Kidney (tissue), 14 donors: ENCODE results near the gene MYCN. TPM values are rescaled to one million over a fixed set of nuclear protein-coding genes. Genes with fewer than 3 reads are reported as not detected.

Experiments used
- DNase-seq, 5 donors: peaks; one replicate each; pipeline ENCODE4 v3.0.0-alpha.2; 2013 to 2020
- FAIRE-seq: peaks from 2 replicates; lab custom pipeline; 2012; peaks lifted over from hg19 to GRCh38; lab: Jason Lieb, UNC
- H3K27ac ChIP-seq, 2 donors: one replicate each; pipeline ENCODE4 v1.7.0; 2013; ENCODE audit warnings: low read depth in 2 of 2, low read length in 2 of 2, inconsistent platforms in 1 of 2
- H3K27me3 ChIP-seq: one replicate; pipeline ENCODE4 v1.7.1; 2013; ENCODE audit warnings: low read length, inconsistent platforms; ENCODE audit not compliant: control insufficient read depth, insufficient read depth
- H3K36me3 ChIP-seq, 3 donors: one replicate each; pipeline versions ENCODE4 v1.7.0 to v1.7.1; 2013; ENCODE audit warnings: low read length in 3 of 3, control low read depth in 1 of 3, inconsistent platforms in 1 of 3; ENCODE audit not compliant: insufficient read depth in 3 of 3, control insufficient read depth in 2 of 3
- H3K4me1 ChIP-seq, 3 donors: one replicate each; pipeline versions ENCODE4 v1.7.0 to v1.7.1; 2013; ENCODE audit warnings: low read length in 3 of 3, inconsistent platforms in 1 of 3, low read depth in 1 of 3; ENCODE audit not compliant: control insufficient read depth in 2 of 3, insufficient read depth in 2 of 3
- H3K4me3 ChIP-seq, 3 donors: one replicate each; pipeline versions ENCODE4 v1.7.0 to v1.8.1; 2013; ENCODE audit warnings: low read length in 3 of 3, control low read depth in 1 of 3, inconsistent platforms in 1 of 3
- H3K9ac ChIP-seq, 3 donors: one replicate each; pipeline versions ENCODE4 v1.7.0 to v1.7.1; 2013; ENCODE audit warnings: low read length in 3 of 3, control low read depth in 1 of 3, inconsistent platforms in 1 of 3
- H3K9me3 ChIP-seq, 3 donors: one replicate each; pipeline versions ENCODE4 v1.7.0 to v1.7.1; 2013; ENCODE audit warnings: low read length in 3 of 3, control low read depth in 1 of 3, inconsistent platforms in 1 of 3; ENCODE audit not compliant: control insufficient read depth in 2 of 3, insufficient read depth in 1 of 3
- intact Hi-C: fragments of 100-400 bp; cut with DNase I; formaldehyde crosslinking; loops from one replicate; pipeline ENCODE4 v1.11.1; 2022
- polyA plus RNA-seq: library from polyadenylated mRNA; stranded (reverse); fragments of 350-450 nt; fragmentation: Illumina TruSeq; extraction: RNeasy Lipid Tissue Mini Kit (QIAGEN cat#74804); gene quantifications from one replicate; pipeline ENCODE4 v1.2.3, GENCODE V29; 2014; ENCODE audit warnings: low read depth, low replicate concordance; ENCODE audit not compliant: insufficient read depth
- total RNA-seq: library from RNA; stranded (reverse); fragmentation: NEBNext Ultra II Directional; extraction: Animal tissue kit (Norgen Biotek cat#: 25700); gene quantifications from one replicate; pipeline ENCODE4 v1.2.1, GENCODE V29; 2021
- TF ChIP-seq, protein P1 (sequence below): IDR thresholded peaks from 3 replicates; pipeline ENCODE4 v1.5.1; 2012; ENCODE audit warnings: mild to moderate bottlenecking, moderate library complexity, borderline replicate concordance; ENCODE audit not compliant: insufficient read depth; ENCODE audit errors: extremely low read depth
- donor health status: control.
- donor health status: control.
- donor health status: control.
- donor health status: control.
- donor health status: control.
- donor health status: DM: yes; HTN: yes; CAD: no.
- donor health status: Normal renal cell carcinoma (clear cell type).

The MYCN gene
- total and polyA plus RNA-seq, 2 donors from 2014 or later = 1.7 to 2.2 TPM

GRCh38 chr2:15934291-15934945 is 5.9 kb upstream of the MYCN start:
- H3K27ac ChIP-seq = no peak overlapping the region
- no peak for FAIRE-seq
- DNase-seq = no peak
- no peaks in the 10 kb centered on the region for H3K9me3 ChIP-seq
- TF ChIP-seq, protein P1, sequence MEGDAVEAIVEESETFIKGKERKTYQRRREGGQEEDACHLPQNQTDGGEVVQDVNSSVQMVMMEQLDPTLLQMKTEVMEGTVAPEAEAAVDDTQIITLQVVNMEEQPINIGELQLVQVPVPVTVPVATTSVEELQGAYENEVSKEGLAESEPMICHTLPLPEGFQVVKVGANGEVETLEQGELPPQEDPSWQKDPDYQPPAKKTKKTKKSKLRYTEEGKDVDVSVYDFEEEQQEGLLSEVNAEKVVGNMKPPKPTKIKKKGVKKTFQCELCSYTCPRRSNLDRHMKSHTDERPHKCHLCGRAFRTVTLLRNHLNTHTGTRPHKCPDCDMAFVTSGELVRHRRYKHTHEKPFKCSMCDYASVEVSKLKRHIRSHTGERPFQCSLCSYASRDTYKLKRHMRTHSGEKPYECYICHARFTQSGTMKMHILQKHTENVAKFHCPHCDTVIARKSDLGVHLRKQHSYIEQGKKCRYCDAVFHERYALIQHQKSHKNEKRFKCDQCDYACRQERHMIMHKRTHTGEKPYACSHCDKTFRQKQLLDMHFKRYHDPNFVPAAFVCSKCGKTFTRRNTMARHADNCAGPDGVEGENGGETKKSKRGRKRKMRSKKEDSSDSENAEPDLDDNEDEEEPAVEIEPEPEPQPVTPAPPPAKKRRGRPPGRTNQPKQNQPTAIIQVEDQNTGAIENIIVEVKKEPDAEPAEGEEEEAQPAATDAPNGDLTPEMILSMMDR = no peak
- H3K4me3 ChIP-seq = no peak overlapping the region
- intact Hi-C loops = no loop called here
- H3K36me3 ChIP-seq = no peaks in the 10 kb centered on the region
- no peak overlapping the region for H3K9ac ChIP-seq
- H3K27me3 ChIP-seq = no peaks in the 10 kb centered on the region
- peaks cover 0 to 2% (median 0%) of the 10 kb centered on the region in 3 donors for H3K4me1 ChIP-seq

GRCh38 chr2:15935189-15935588 is 5.2 kb upstream of the MYCN start:
- TF ChIP-seq, protein P1 = no peak
- DNase-seq = no peak
- intact Hi-C loops = no loop called here
- FAIRE-seq = no peak
- Histone ChIP-seq H3K9me3 (no peaks in the 10 kb centered on the region), H3K9ac (no peak overlapping the region), H3K27me3 (no peaks in the 10 kb centered on the region), H3K4me3 (no peak overlapping the region), H3K27ac (no peak overlapping the region), H3K4me1 (peaks cover 0 to 6% (median 0%) of the 10 kb centered on the region in 3 donors), H3K36me3 (no peaks in the 10 kb centered on the region)

- TF ChIP-seq, protein P1 = no peak
- no peak overlapping the region for H3K9ac ChIP-seq
- H3K36me3 ChIP-seq = no peaks in the 10 kb centered on the region
- no peaks in the 10 kb centered on the region for H3K9me3 ChIP-seq
- peaks cover 0 to 6% (median 0%) of the 10 kb centered on the region in 3 donors for H3K4me1 ChIP-seq
- no peaks in the 10 kb centered on the region for H3K27me3 ChIP-seq
- FAIRE-seq = no peak
- H3K27ac ChIP-seq = no peak overlapping the region
- intact Hi-C loops = no loop called here
- no peak overlapping the region for H3K4me3 ChIP-seq
- no peak for DNase-seq
Measured at GRCh38 chr2:15935675-15936074, 4.7 kb upstream of the MYCN start.
